HG03175 (cell line): ENCODE data around the gene LIPM.

Experiments used
- ATAC-seq: cut with Tn5 transposase; IDR thresholded peaks from one replicate; pipeline ENCODE4 v1.9.1; 2021; ENCODE audit warnings: mild to moderate bottlenecking, moderate library complexity; ENCODE audit not compliant: unreplicated experiment

LIPM gene, protein sequence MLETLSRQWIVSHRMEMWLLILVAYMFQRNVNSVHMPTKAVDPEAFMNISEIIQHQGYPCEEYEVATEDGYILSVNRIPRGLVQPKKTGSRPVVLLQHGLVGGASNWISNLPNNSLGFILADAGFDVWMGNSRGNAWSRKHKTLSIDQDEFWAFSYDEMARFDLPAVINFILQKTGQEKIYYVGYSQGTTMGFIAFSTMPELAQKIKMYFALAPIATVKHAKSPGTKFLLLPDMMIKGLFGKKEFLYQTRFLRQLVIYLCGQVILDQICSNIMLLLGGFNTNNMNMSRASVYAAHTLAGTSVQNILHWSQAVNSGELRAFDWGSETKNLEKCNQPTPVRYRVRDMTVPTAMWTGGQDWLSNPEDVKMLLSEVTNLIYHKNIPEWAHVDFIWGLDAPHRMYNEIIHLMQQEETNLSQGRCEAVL

DNA sequence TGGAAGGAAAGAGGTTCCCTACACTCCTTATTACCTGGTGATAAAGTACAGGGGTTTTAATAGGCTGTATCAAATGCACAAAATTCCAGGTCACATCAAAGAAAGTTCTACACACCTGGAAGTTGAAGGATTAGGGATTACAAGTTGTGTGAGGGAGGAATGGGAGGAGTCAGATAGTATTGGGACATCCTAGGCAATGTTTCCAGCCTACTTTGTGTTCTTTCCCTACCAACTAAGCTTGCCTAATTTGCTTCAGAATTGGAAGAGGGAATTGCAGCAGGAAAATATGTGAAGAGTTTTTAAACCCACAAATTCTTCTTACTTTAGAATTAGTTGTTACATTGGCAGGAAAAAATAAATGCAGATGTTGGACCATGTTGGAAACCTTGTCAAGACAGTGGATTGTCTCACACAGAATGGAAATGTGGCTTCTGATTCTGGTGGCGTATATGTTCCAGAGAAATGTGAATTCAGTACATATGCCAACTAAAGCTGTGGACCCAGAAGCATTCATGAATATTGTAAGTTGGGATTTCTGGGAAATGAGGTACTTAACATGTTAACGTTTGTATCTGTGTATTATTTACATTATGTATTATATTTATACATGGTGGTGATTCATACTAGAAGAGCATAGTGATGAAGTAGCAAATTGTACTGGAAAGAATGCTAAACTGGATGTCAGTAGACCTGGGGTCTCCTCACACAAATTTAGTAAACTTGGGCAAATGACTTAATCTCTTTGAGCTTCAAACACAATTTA, at the start of gene LIPM:
Gene LIPM, plus strand, starts transcription at position 208 of the 763 bp plus-strand sequence. Its CDS starts 167 bp downstream, at position 375.
- ATAC-seq, result no peak

GRCh38 chr10:88754287-88754686, 48.2 kb upstream of the LIPM start:
- no peak for ATAC-seq

DNA sequence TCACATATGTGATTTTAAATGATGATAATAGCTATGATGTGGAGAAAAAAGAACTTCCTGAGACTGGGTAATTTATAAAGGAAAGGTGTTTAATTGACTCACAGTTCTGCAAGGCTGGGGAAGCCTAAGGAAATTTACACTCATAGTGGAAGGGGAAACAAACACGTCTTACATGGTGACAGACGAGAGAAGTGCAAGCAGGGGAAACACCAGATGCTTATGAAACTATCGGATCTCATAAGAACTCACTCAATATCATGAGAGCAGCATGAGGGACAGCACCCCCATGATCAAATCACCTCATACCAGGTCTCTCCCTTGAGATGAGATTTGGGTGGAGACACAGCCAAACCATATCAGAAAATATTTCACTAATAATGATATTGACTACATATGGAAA, 46.8 kb upstream of the LIPM start:
- no peak for ATAC-seq

GRCh38 chr10:88756660-88757059, 45.9 kb upstream of the LIPM start:
- ATAC-seq, result no peak

DNA sequence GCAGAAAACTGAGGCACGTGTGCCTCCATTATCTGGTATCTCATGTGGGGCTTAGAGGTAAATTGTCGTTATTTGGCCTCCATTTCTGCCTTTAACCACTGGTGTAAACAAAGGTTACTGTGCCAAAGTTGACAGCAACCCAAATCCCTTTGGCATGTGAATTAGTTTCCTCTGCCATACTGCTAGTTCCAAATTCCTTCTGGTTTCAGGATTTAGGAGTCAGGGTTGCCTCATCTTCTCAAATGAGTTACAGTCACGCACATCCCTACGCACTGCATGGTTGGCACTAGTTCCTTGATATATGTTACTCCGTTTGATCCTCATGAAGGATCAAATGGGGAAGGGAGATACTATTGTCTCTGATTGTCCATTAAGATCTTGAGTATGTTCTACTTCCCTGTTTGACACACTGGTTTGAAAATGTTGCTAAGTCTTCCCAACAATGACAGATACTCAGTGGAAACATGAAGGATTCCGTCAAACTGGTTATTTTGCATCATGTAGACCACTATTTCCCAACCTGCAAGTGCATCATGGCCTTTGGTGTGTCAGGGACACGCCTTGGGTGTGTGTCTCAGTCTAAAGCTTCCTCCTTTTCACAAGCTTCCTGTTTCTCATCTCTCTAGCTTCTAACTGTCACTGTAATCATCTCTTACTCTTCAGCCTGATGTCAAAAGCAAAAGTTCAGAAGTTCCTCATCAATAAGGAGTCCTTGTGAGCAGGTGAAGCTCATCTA, 43.0 kb upstream of the LIPM start, which contains the start of gene LIPN:
Gene LIPN, plus strand, starts transcription at position 655 of the 736 bp plus-strand sequence. CDS start 1,386 bp downstream, outside the sequence.
- ATAC-seq, result no peak

DNA sequence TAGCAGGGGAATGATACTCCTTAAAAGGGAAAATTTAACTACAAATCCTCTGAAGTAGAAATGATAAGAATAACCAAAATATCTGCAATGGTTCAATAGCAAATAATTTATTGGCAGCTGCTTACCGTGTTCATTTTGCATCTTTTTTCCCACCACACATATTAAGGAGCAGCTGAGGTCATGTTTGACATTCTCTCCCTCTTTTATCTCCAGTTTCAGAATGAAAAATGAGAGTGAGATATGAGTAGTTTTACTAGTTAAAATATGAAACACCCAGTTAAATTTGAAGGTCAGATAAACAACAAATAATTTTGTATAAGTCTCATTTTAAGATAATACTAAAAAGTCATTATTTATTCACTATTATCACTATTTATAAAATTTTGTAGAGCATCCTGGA, 39.6 kb upstream of the LIPM start:
- no peak for ATAC-seq

DNA sequence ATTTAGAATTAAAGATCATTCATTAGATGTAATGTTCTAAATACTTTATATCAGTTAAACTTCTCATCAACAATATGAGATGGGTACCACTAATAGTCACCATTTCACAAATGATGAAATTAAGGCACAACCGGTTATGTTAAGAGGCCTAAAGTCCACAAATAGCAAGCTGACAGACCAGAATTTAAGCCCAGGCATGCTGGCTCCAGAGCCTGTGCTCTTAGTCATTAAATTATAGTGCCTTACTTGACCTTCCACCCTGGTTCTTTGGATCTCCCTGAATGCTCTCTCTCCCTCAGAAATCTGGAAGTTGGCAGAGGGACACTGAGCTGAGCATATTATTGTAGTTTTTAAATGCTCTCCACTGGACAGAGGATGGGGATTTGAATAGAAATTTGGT, 39.1 kb upstream of the LIPM start:
- no peak for ATAC-seq

GRCh38 chr10:88764110-88764509, 38.4 kb upstream of the LIPM start:
- ATAC-seq, result no peak

DNA sequence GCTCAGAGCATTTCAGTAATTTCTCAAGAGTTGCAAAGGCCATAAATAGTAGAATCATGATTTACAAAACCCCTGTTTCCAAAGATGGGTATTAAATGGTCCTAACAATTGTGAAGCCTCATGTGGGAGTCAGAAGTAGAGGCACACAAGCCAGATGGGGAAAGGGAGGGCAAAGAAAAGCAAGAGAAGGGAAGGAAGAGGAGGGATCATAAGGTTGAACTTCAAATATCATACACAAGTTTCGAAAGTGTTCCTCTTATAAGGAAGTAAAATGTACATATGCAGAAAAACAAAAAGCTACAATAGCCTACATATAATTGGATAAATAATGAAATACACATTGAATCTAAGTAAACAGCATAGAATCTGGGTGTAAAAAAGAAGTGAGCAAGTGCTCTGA, 36.7 kb upstream of the LIPM start:
- no peak for ATAC-seq

DNA sequence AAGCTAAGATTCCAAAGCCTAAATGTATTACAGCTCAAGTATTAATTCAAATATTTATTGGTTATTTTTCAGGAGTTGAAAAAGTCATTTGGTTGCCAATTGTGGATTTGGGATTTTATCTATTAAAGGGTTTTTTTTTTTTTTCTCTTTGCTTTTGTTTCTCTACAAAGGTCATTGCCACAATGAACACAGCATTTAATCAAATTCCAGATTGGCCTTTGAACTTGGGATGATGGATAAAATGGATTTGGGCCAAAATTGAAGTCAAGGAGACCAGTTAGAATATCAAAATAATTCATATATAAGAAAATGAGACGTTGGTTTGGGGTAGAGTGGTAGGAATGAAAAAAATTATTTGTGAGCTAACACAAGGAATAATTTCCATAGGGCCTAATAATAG, 33.1 kb upstream of the LIPM start:
- no peak for ATAC-seq

GRCh38 chr10:88781206-88781605, 21.3 kb upstream of the LIPM start:
- ATAC-seq, result no peak

DNA sequence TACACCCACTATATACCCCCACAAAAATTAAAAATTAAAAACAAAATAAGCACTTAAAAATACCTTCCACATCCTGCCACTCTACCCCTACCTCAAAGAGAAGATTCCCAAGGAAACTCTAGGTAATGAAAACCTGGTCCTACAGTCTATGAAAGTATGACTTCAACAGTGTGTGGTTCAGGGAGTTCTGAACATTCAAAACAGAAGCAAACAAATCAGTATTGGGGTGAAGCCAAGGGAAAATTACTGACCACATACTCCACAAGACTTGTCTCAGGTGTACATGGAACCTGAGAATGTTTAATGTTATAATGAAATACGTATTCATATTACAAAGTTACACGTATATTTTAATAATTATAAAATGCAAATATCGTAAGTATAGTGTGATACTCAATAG, 20.3 kb upstream of the LIPM start:
- ATAC-seq, result no peak

GRCh38 chr10:88783724-88784123, 18.8 kb upstream of the LIPM start:
- no peak for ATAC-seq

DNA sequence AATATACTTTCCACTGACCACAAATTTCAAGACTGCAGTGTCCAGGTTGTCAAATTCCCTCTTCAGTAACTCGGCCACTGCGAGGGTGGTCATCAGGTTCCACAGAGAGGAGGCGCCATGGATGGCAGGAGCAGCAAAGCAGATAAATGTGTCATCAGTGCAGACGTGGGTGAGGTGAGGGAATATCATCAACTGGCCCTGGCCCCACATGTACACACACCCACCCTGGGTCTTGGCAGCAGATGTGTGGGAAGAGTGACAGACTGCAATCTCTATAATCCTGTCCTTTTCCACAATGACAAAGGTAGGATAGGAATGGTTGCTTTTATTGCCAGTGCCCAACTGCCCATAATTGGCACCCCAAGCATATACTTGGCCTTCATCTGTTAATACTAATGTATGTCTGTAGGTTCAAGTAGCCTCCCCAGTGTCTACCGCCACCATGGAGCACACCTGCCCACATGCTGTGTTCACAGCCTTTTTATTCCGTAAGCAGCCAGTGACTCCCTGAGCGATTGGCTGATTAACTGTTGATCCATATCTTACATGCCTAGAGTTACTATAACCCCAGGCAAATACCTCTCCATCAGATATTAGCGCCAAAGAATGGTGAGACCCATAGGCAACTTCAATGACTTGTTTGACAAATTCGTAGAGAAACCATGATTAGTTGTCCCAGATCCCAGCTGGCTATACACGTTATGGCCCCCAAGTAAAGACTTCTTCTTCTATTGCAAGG, 16.3 kb upstream of the LIPM start:
- no peak for ATAC-seq

- no peak for ATAC-seq
These were observed 15.1 kb upstream of the LIPM start for GRCh38 chr10:88787463-88787862.

GRCh38 chr10:88788924-88789323, 13.6 kb upstream of the LIPM start:
- no peak for ATAC-seq

GRCh38 chr10:88791924-88792323, 10.6 kb upstream of the LIPM start:
- ATAC-seq, result no peak

DNA sequence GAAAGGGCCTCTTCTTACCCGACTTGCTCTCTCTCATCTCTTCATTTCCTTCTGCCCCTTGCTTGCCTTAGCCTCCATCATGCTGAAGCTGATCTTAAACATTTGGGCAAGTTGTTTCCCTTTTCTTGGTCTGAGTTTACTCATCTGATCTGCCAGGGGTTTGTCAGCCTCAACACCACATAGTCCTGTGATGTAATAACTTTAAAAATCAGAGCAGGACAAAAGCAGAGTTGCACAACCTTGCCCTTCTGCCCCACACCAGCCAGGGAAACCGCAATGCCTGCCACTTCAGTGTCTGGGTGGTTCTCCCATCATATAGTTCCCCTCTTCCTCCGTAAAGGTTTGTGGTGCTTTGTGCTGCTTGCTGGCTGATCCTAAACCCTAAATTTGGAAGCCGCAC, 9.9 kb upstream of the LIPM start:
- no peak for ATAC-seq

DNA sequence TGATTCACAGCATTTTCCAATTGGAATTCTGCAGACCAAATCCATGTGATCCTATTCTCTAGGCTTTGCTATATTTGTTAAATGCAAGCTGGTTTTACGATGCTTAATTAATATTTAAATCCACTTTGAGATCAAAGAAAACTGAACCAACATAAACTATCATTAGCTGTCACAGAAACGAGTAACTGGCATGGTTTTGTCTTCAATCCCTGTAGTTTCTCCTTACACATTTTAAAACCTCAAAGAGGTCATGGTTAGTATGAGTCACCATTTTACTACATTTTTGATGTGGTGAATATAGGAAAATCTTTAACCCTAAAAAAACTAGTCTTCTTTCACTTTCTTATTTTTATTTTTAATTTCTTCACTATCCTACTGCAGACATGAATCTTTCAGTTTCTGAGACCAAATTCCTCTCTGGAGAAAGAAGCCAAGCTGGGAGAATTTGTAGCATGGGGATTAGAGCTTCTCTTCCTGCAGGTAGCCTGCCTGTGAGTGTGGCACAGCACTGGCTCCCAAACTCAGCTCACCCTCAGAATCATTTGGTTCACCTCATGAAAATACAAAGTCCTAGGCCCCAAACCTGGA, 8.7 kb upstream of the LIPM start:
- ATAC-seq, result no peak

DNA sequence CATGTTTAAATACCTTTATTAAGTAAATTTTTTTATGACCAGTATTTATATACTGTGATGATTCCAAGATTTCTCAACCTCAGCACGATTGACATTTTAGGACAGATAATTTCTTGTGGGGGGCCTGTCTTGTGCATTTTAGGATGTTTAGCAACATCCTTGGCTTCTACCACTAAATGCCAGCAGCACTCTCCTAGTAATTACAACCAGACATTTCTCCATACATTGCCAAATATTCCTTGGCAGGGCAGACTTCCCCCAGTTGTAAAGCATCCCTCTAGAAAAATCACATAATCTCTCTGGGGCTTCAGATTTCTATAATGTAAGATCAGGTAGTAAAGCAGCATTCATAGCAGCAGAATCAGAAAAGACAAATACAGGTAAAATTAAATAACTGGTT, 7.8 kb upstream of the LIPM start:
- ATAC-seq, result no peak
